DOHH2 (cell line): ENCODE measurements around the gene BTBD19.

Experiments used
- EZH2phosphoT487 ChIP-seq: fragments of 200-600 bp; sonication (generic); IDR thresholded peaks from 2 replicates; pipeline ENCODE4 v1.6.1; 2017; ENCODE audit warnings: borderline replicate concordance, mild to moderate bottlenecking, antibody characterized with exemption, low read length, moderate library complexity, mixed read lengths
- TF ChIP-seq, protein P1 (sequence below): fragments of 200-600 bp; sonication (generic); IDR thresholded peaks from one replicate; pipeline ENCODE4 v1.5.1; 2014; ENCODE audit warnings: antibody characterized with exemption, mild to moderate bottlenecking, low read depth, low read length; ENCODE audit not compliant: poor library complexity, severe bottlenecking

DNA sequence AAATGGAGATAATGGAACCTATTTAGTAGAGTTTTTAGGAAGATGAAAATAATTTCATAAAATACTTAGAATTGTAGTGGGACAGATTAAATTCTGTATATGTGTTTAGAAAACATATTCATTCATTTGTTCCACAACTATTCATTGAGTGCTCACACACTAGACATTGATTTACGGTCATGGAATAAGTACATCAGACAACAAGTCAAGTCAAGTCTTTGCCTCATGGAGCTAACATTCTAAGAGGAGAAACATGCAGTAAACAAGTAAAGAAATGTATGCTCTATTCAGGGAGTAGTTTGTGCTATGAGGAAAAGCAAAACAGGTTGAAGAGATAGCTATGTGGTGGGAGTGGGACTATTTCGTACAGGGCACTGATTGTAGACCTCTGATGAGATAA lies 9.0 kb downstream of the BTBD19 start:
- TF ChIP-seq, protein P1, sequence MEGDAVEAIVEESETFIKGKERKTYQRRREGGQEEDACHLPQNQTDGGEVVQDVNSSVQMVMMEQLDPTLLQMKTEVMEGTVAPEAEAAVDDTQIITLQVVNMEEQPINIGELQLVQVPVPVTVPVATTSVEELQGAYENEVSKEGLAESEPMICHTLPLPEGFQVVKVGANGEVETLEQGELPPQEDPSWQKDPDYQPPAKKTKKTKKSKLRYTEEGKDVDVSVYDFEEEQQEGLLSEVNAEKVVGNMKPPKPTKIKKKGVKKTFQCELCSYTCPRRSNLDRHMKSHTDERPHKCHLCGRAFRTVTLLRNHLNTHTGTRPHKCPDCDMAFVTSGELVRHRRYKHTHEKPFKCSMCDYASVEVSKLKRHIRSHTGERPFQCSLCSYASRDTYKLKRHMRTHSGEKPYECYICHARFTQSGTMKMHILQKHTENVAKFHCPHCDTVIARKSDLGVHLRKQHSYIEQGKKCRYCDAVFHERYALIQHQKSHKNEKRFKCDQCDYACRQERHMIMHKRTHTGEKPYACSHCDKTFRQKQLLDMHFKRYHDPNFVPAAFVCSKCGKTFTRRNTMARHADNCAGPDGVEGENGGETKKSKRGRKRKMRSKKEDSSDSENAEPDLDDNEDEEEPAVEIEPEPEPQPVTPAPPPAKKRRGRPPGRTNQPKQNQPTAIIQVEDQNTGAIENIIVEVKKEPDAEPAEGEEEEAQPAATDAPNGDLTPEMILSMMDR: no peak
- no peak for TF ChIP-seq EZH2phosphoT487
